CD4-positive, alpha-beta memory T cell (primary cell): ENCODE data around the gene UGT1A9. TPM values are rescaled to one million over a fixed set of nuclear protein-coding genes. Genes with fewer than 3 reads are reported as not detected.
"Not testable (repeated sequence)": the region's sequence is repeated elsewhere in the genome, so short reads cannot be mapped to it uniquely, and the experiment has no call there.

Experiments used
- CTCF ChIA-PET: fragments of 350-600 bp; sonication (Branson Sonifier 250); formaldehyde crosslinking; loops from one replicate; lab custom pipeline; 2021; ENCODE audit warnings: inconsistent platforms; ENCODE audit not compliant: partially characterized antibody; lab: Charles Lee
- POLR2A ChIA-PET: fragments of 350-600 bp; sonication (Branson Sonifier 250); formaldehyde crosslinking; loops from one replicate; lab custom pipeline; 2021; ENCODE audit not compliant: partially characterized antibody; lab: Charles Lee
- DNase-seq, 5 donors: peaks; one replicate each; pipeline versions ENCODE4 v3.0.0 to v3.0.0-alpha.2; 2020 to 2022; ENCODE audit warnings: mixed read lengths in 1 of 5
- H3K27ac ChIP-seq: one replicate; pipeline ENCODE4 v1.7.0; 2013; ENCODE audit warnings: low read depth, low read length
- H3K27me3 ChIP-seq: 2 replicates; pipeline ENCODE4 v1.7.0; 2013; ENCODE audit warnings: mild to moderate bottlenecking, low read length, moderate library complexity; ENCODE audit not compliant: insufficient read depth
- H3K36me3 ChIP-seq: 2 replicates; pipeline ENCODE4 v1.7.0; 2013; ENCODE audit warnings: mild to moderate bottlenecking, low read length, moderate library complexity; ENCODE audit not compliant: insufficient read depth
- H3K4me1 ChIP-seq: 2 replicates; pipeline ENCODE4 v1.7.0; 2013; ENCODE audit warnings: mild to moderate bottlenecking, low read length, moderate library complexity; ENCODE audit not compliant: insufficient read depth
- H3K4me3 ChIP-seq, 2 donors: one replicate each; pipeline ENCODE4 v1.7.0; 2013; ENCODE audit warnings: low read length in 2 of 2, mild to moderate bottlenecking in 1 of 2
- H3K9me3 ChIP-seq, 2 donors: one replicate each; pipeline ENCODE4 v1.7.0; 2013; ENCODE audit warnings: low read length in 2 of 2, control low read depth in 1 of 2; ENCODE audit not compliant: control insufficient read depth in 1 of 2
- H3K27ac Mint-ChIP-seq, 7 donors: one replicate each; pipeline ENCODE4 v1.8.0; 2020 to 2021; ENCODE audit warnings: mixed read lengths in 7 of 7, mild to moderate bottlenecking in 6 of 7, inconsistent platforms in 3 of 7, moderate library complexity in 3 of 7
- H3K27me3 Mint-ChIP-seq, 2 donors: one replicate each; pipeline ENCODE4 v1.8.0; 2020 to 2021; ENCODE audit warnings: mixed read lengths in 2 of 2
- H3K36me3 Mint-ChIP-seq, 2 donors: one replicate each; pipeline ENCODE4 v1.8.0; 2020 to 2021; ENCODE audit warnings: mixed read lengths in 2 of 2, inconsistent platforms in 1 of 2, mild to moderate bottlenecking in 1 of 2
- H3K4me1 Mint-ChIP-seq, 4 donors: one replicate each; pipeline ENCODE4 v1.8.0; 2020 to 2021; ENCODE audit warnings: mixed read lengths in 4 of 4, mild to moderate bottlenecking in 1 of 4
- H3K4me3 Mint-ChIP-seq, 8 donors: one replicate each; pipeline ENCODE4 v1.8.0; 2020 to 2021; ENCODE audit warnings: mixed read lengths in 8 of 8, mild to moderate bottlenecking in 7 of 8, moderate library complexity in 6 of 8, inconsistent platforms in 3 of 8
- H3K9me3 Mint-ChIP-seq, 8 donors: one replicate each; pipeline ENCODE4 v1.8.0; 2020 to 2021; ENCODE audit warnings: mixed read lengths in 8 of 8, mild to moderate bottlenecking in 5 of 8, inconsistent platforms in 3 of 8, moderate library complexity in 1 of 8
- intact Hi-C: fragments of 100-400 bp; cut with micrococcal nuclease; formaldehyde crosslinking; loops from one replicate; pipeline ENCODE4 v1.15.1; 2023
- polyA plus RNA-seq, 2 donors: library from polyadenylated mRNA; unstranded; fragments of 300-500 nt; fragmentation: Illumina TruSeq; gene quantifications; one replicate each; pipeline ENCODE4 v1.2.3, GENCODE V29; 2021
- total RNA-seq, 2 experiments: library from RNA; stranded (reverse); gene quantifications; one replicate each; pipeline ENCODE4 v1.2.3, GENCODE V29; 2021

Gene UGT1A9
- total and polyA plus RNA-seq, 4 experiments from 2014 or later = not detected

GRCh38 chr2:233700028-233700635 lies 28.4 kb downstream of the UGT1A9 start:
- Mint-ChIP-seq H3K36me3 (no peaks in the 10 kb centered on the region), H3K9me3 (peaks cover 0 to 6% (median 2%) of the 10 kb centered on the region in 8 donors), H3K27ac (no peak overlapping the region), H3K27me3 (peaks cover 0 to 10% of the 10 kb centered on the region in 2 donors), H3K4me3 (no peak overlapping the region), H3K4me1 (no peaks in the 10 kb centered on the region)
- Histone ChIP-seq H3K4me3 (no peak overlapping the region), H3K9me3 (no peaks in the 10 kb centered on the region), H3K4me1 (no peaks in the 10 kb centered on the region), H3K27ac (no peak overlapping the region), H3K27me3 (no peaks in the 10 kb centered on the region), H3K36me3 (no peaks in the 10 kb centered on the region)
- ChIA-PET CTCF (no interaction called here), POLR2A (no interaction called here)
- intact Hi-C loops = no loop called here
- no peak for DNase-seq

GRCh38 chr2:233700842-233701241 lies 29.1 kb downstream of the UGT1A9 start:
- H3K27me3 ChIP-seq, H3K4me1 ChIP-seq, H3K4me1 Mint-ChIP-seq, H3K27ac Mint-ChIP-seq, CTCF ChIA-PET, POLR2A ChIA-PET, H3K36me3 ChIP-seq, H3K9me3 ChIP-seq, H3K36me3 Mint-ChIP-seq, H3K9me3 Mint-ChIP-seq, H3K4me3 Mint-ChIP-seq, H3K27ac ChIP-seq, DNase-seq, H3K4me3 ChIP-seq, intact Hi-C loops: not testable (repeated sequence)
- peaks cover 0 to 11% of the 10 kb centered on the region in 2 donors for H3K27me3 Mint-ChIP-seq

- Mint-ChIP-seq H3K9me3 (peaks cover 0 to 6% (median 1%) of the 10 kb centered on the region in 8 donors), H3K36me3 (no peaks in the 10 kb centered on the region), H3K27me3 (peaks cover 0 to 12% of the 10 kb centered on the region in 2 donors), H3K4me1 (no peaks in the 10 kb centered on the region), H3K27ac (no peak overlapping the region), H3K4me3 (no peak overlapping the region)
- no peak overlapping the region for H3K27ac ChIP-seq
- DNase-seq = no peak
- H3K4me3 ChIP-seq = no peak overlapping the region
- ChIA-PET POLR2A (no interaction called here), CTCF (no interaction called here)
- intact Hi-C loops = no loop called here
- no peaks in the 10 kb centered on the region for H3K36me3 ChIP-seq
- H3K9me3 ChIP-seq = no peaks in the 10 kb centered on the region
- H3K27me3 ChIP-seq = no peaks in the 10 kb centered on the region
- H3K4me1 ChIP-seq = no peaks in the 10 kb centered on the region
These were observed 30.5 kb downstream of the UGT1A9 start for GRCh38 chr2:233702238-233702637.

GRCh38 chr2:233705911-233706506 lies 34.3 kb downstream of the UGT1A9 start:
- ChIA-PET CTCF (interaction anchor here (2.1 kb wide), 1 partner anchor 10 kb away, joined by 5 read pairs; no protein-coding TSS in a partner anchor), POLR2A (no interaction called here)
- Mint-ChIP-seq H3K27ac (no peak overlapping the region), H3K4me1 (no peaks in the 10 kb centered on the region), H3K27me3 (peaks cover 8 to 23% of the 10 kb centered on the region in 2 donors), H3K4me3 (no peak overlapping the region), H3K9me3 (peaks cover 0 to 6% (median 1%) of the 10 kb centered on the region in 8 donors), H3K36me3 (no peaks in the 10 kb centered on the region)
- Histone ChIP-seq H3K27me3 (no peaks in the 10 kb centered on the region), H3K36me3 (no peaks in the 10 kb centered on the region), H3K9me3 (no peaks in the 10 kb centered on the region), H3K4me1 (no peaks in the 10 kb centered on the region), H3K4me3 (no peak overlapping the region), H3K27ac (no peak overlapping the region)
- no peak for DNase-seq
- intact Hi-C loops = no loop called here

- no peak overlapping the region for H3K4me3 Mint-ChIP-seq
- H3K36me3 ChIP-seq = no peaks in the 10 kb centered on the region
- H3K9me3 ChIP-seq = no peaks in the 10 kb centered on the region
- ChIA-PET POLR2A (no interaction called here), CTCF (interaction anchor here (2.1 kb wide), 1 partner anchor 9 kb away, joined by 5 read pairs; no protein-coding TSS in a partner anchor)
- H3K27me3 Mint-ChIP-seq = peaks cover 14 to 27% of the 10 kb centered on the region in 2 donors
- no peaks in the 10 kb centered on the region for H3K27me3 ChIP-seq
- DNase-seq = no peak
- H3K4me1 Mint-ChIP-seq = no peaks in the 10 kb centered on the region
- intact Hi-C loops = no loop called here
- peaks cover 0 to 6% (median 1%) of the 10 kb centered on the region in 8 donors for H3K9me3 Mint-ChIP-seq
- H3K27ac ChIP-seq = no peak overlapping the region
- no peaks in the 10 kb centered on the region for H3K36me3 Mint-ChIP-seq
- no peak overlapping the region for H3K27ac Mint-ChIP-seq
- no peaks in the 10 kb centered on the region for H3K4me1 ChIP-seq
- H3K4me3 ChIP-seq = no peak overlapping the region
These were observed 35.0 kb downstream of the UGT1A9 start for GRCh38 chr2:233706720-233707119.

- H3K9me3 ChIP-seq = no peaks in the 10 kb centered on the region
- Mint-ChIP-seq H3K27ac (no peak overlapping the region), H3K9me3 (peaks cover 0 to 6% (median 1%) of the 10 kb centered on the region in 8 donors), H3K4me3 (no peak overlapping the region), H3K27me3 (peaks cover 19 to 29% of the 10 kb centered on the region in 2 donors), H3K4me1 (no peaks in the 10 kb centered on the region), H3K36me3 (no peaks in the 10 kb centered on the region)
- H3K4me3 ChIP-seq = no peak overlapping the region
- H3K27me3 ChIP-seq = no peaks in the 10 kb centered on the region
- CTCF ChIA-PET = no interaction called here
- H3K36me3 ChIP-seq = no peaks in the 10 kb centered on the region
- DNase-seq = no peak
- H3K4me1 ChIP-seq = no peaks in the 10 kb centered on the region
- intact Hi-C loops = no loop called here
- H3K27ac ChIP-seq = no peak overlapping the region
- POLR2A ChIA-PET = no interaction called here
These were observed 36.4 kb downstream of the UGT1A9 start for GRCh38 chr2:233707940-233708644.

GRCh38 chr2:233708942-233709341 lies 37.2 kb downstream of the UGT1A9 start:
- Histone ChIP-seq H3K27ac (no peak overlapping the region), H3K4me1 (no peaks in the 10 kb centered on the region), H3K4me3 (no peak overlapping the region), H3K9me3 (no peaks in the 10 kb centered on the region), H3K36me3 (no peaks in the 10 kb centered on the region), H3K27me3 (no peaks in the 10 kb centered on the region)
- ChIA-PET POLR2A (no interaction called here), CTCF (no interaction called here)
- intact Hi-C loops = no loop called here
- H3K4me3 Mint-ChIP-seq = no peak overlapping the region
- H3K36me3 Mint-ChIP-seq = no peaks in the 10 kb centered on the region
- no peaks in the 10 kb centered on the region for H3K4me1 Mint-ChIP-seq
- peaks cover 0 to 6% (median 1%) of the 10 kb centered on the region in 8 donors for H3K9me3 Mint-ChIP-seq
- DNase-seq = no peak
- H3K27ac Mint-ChIP-seq = no peak overlapping the region
- H3K27me3 Mint-ChIP-seq = peaks cover 25 to 32% of the 10 kb centered on the region in 2 donors
